Activated naive CD8-positive, alpha-beta T cell treated with anti-CD3 and anti-CD28 coated beads for 36 hours (primary cell): ENCODE results near the gene PTPRK. TPM values are rescaled to one million over a fixed set of nuclear protein-coding genes. Genes with fewer than 3 reads are reported as not detected.

Experiments
- DNase-seq: peaks from one replicate; pipeline ENCODE4 v3.0.0; 2021
- H3K27ac Mint-ChIP-seq: one replicate; pipeline ENCODE4 v1.8.0; 2022; ENCODE audit warnings: mild to moderate bottlenecking, moderate library complexity, mixed read lengths
- H3K27me3 Mint-ChIP-seq: one replicate; pipeline ENCODE4 v1.8.0; 2022; ENCODE audit warnings: mild to moderate bottlenecking, mixed read lengths
- H3K36me3 Mint-ChIP-seq: one replicate; pipeline ENCODE4 v1.8.0; 2021; ENCODE audit warnings: mild to moderate bottlenecking, mixed read lengths
- H3K4me1 Mint-ChIP-seq: one replicate; pipeline ENCODE4 v1.8.0; 2021; ENCODE audit warnings: mixed read lengths
- H3K4me3 Mint-ChIP-seq: one replicate; pipeline ENCODE4 v1.8.0; 2022; ENCODE audit warnings: mild to moderate bottlenecking, moderate library complexity, mixed read lengths
- H3K9me3 Mint-ChIP-seq: one replicate; pipeline ENCODE4 v1.8.0; 2022; ENCODE audit warnings: mixed read lengths
- total RNA-seq, 2 experiments: library from RNA; stranded (reverse); gene quantifications; one replicate each; pipeline ENCODE4 v1.2.3, GENCODE V29; 2021

PTPRK gene
- total RNA-seq, 2 experiments from 2014 or later = 13.4 to 18.0 TPM

GRCh38 chr6:128417698-128418097 is 102.7 kb downstream of the PTPRK start:
- no peak for DNase-seq
- Mint-ChIP-seq H3K36me3 (peaks cover 12% of the 10 kb centered on the region), H3K4me1 (no peaks in the 10 kb centered on the region), H3K27me3 (no peaks in the 10 kb centered on the region), H3K4me3 (no peak overlapping the region), H3K9me3 (peaks cover 12% of the 10 kb centered on the region), H3K27ac (no peak overlapping the region)

GRCh38 chr6:128415387-128415786 is 105.0 kb downstream of the PTPRK start:
- H3K27ac Mint-ChIP-seq = no peak overlapping the region
- H3K9me3 Mint-ChIP-seq = peaks cover 12% of the 10 kb centered on the region
- peaks cover 15% of the 10 kb centered on the region for H3K36me3 Mint-ChIP-seq
- no peak for DNase-seq
- no peaks in the 10 kb centered on the region for H3K4me1 Mint-ChIP-seq
- no peak overlapping the region for H3K4me3 Mint-ChIP-seq
- no peaks in the 10 kb centered on the region for H3K27me3 Mint-ChIP-seq

GRCh38 chr6:128414943-128415342 is 105.5 kb downstream of the PTPRK start:
- no peak for DNase-seq
- H3K27me3 Mint-ChIP-seq = no peaks in the 10 kb centered on the region
- H3K9me3 Mint-ChIP-seq = peaks cover 12% of the 10 kb centered on the region
- H3K4me1 Mint-ChIP-seq = no peaks in the 10 kb centered on the region
- H3K27ac Mint-ChIP-seq = no peak overlapping the region
- no peak overlapping the region for H3K4me3 Mint-ChIP-seq
- H3K36me3 Mint-ChIP-seq = peaks cover 15% of the 10 kb centered on the region

- Mint-ChIP-seq H3K27me3 (no peaks in the 10 kb centered on the region), H3K36me3 (peaks cover 11% of the 10 kb centered on the region), H3K27ac (no peak overlapping the region), H3K4me3 (no peak overlapping the region), H3K9me3 (peaks cover 4% of the 10 kb centered on the region), H3K4me1 (no peaks in the 10 kb centered on the region)
- no peak for DNase-seq
Observed at GRCh38 chr6:128413291-128413690, 107.1 kb downstream of the PTPRK start.

- Mint-ChIP-seq H3K9me3 (peaks cover 4% of the 10 kb centered on the region), H3K4me1 (no peaks in the 10 kb centered on the region), H3K4me3 (no peak overlapping the region), H3K27ac (no peak overlapping the region), H3K27me3 (no peaks in the 10 kb centered on the region), H3K36me3 (peaks cover 10% of the 10 kb centered on the region)
- no peak for DNase-seq
Observed at GRCh38 chr6:128412680-128413079, 107.7 kb downstream of the PTPRK start.

GRCh38 chr6:128410584-128410983 is 109.8 kb downstream of the PTPRK start:
- Mint-ChIP-seq H3K4me3 (no peak overlapping the region), H3K36me3 (peaks cover 10% of the 10 kb centered on the region), H3K27ac (no peak overlapping the region), H3K4me1 (no peaks in the 10 kb centered on the region), H3K9me3 (no peaks in the 10 kb centered on the region), H3K27me3 (no peaks in the 10 kb centered on the region)
- no peak for DNase-seq

GRCh38 chr6:128409003-128409402 is 111.4 kb downstream of the PTPRK start:
- Mint-ChIP-seq H3K9me3 (no peaks in the 10 kb centered on the region), H3K27me3 (no peaks in the 10 kb centered on the region), H3K4me3 (no peak overlapping the region), H3K36me3 (peaks cover 10% of the 10 kb centered on the region), H3K4me1 (peaks cover 6% of the 10 kb centered on the region), H3K27ac (no peak overlapping the region)
- no peak for DNase-seq

- Mint-ChIP-seq H3K4me3 (no peak overlapping the region), H3K27ac (no peak overlapping the region), H3K4me1 (peaks cover 8% of the 10 kb centered on the region), H3K27me3 (no peaks in the 10 kb centered on the region), H3K36me3 (peaks cover 8% of the 10 kb centered on the region), H3K9me3 (no peaks in the 10 kb centered on the region)
- DNase-seq = no peak
Observed at GRCh38 chr6:128406453-128406852, 113.9 kb downstream of the PTPRK start.

GRCh38 chr6:128403618-128404444 is 116.6 kb downstream of the PTPRK start:
- Mint-ChIP-seq H3K36me3 (peaks cover 7% of the 10 kb centered on the region), H3K4me3 (no peak overlapping the region), H3K9me3 (no peaks in the 10 kb centered on the region), H3K4me1 (peaks cover 8% of the 10 kb centered on the region), H3K27ac (no peak overlapping the region), H3K27me3 (no peaks in the 10 kb centered on the region)
- peak; percentile 1 for DNase-seq

GRCh38 chr6:128400875-128401274 is 119.5 kb downstream of the PTPRK start:
- H3K4me3 Mint-ChIP-seq = no peak overlapping the region
- H3K36me3 Mint-ChIP-seq = peaks cover 6% of the 10 kb centered on the region
- H3K4me1 Mint-ChIP-seq = peaks cover 8% of the 10 kb centered on the region
- DNase-seq = no peak
- no peaks in the 10 kb centered on the region for H3K27me3 Mint-ChIP-seq
- H3K9me3 Mint-ChIP-seq = no peaks in the 10 kb centered on the region
- H3K27ac Mint-ChIP-seq = no peak overlapping the region

- no peaks in the 10 kb centered on the region for H3K27me3 Mint-ChIP-seq
- H3K36me3 Mint-ChIP-seq = peaks cover 9% of the 10 kb centered on the region
- no peak for DNase-seq
- no peak overlapping the region for H3K4me3 Mint-ChIP-seq
- no peaks in the 10 kb centered on the region for H3K9me3 Mint-ChIP-seq
- no peak overlapping the region for H3K27ac Mint-ChIP-seq
- peaks cover 3% of the 10 kb centered on the region for H3K4me1 Mint-ChIP-seq
Observed at GRCh38 chr6:128397996-128398395, 122.4 kb downstream of the PTPRK start.

GRCh38 chr6:128395596-128395995 is 124.8 kb downstream of the PTPRK start:
- Mint-ChIP-seq H3K27ac (no peak overlapping the region), H3K27me3 (no peaks in the 10 kb centered on the region), H3K9me3 (no peaks in the 10 kb centered on the region), H3K36me3 (peaks cover 9% of the 10 kb centered on the region), H3K4me1 (peaks cover 3% of the 10 kb centered on the region), H3K4me3 (no peak overlapping the region)
- no peak for DNase-seq

GRCh38 chr6:128395188-128395587 is 125.2 kb downstream of the PTPRK start:
- Mint-ChIP-seq H3K9me3 (no peaks in the 10 kb centered on the region), H3K36me3 (peaks cover 9% of the 10 kb centered on the region), H3K4me3 (no peak overlapping the region), H3K4me1 (peaks cover 3% of the 10 kb centered on the region), H3K27me3 (no peaks in the 10 kb centered on the region), H3K27ac (no peak overlapping the region)
- DNase-seq = no peak

GRCh38 chr6:128394167-128394566 is 126.2 kb downstream of the PTPRK start:
- Mint-ChIP-seq H3K27me3 (no peaks in the 10 kb centered on the region), H3K27ac (no peak overlapping the region), H3K36me3 (peaks cover 8% of the 10 kb centered on the region), H3K9me3 (no peaks in the 10 kb centered on the region), H3K4me1 (peaks cover 3% of the 10 kb centered on the region), H3K4me3 (no peak overlapping the region)
- no peak for DNase-seq

GRCh38 chr6:128389820-128390534 is 130.4 kb downstream of the PTPRK start:
- no peak for DNase-seq
- H3K27me3 Mint-ChIP-seq = no peaks in the 10 kb centered on the region
- H3K4me3 Mint-ChIP-seq = no peak overlapping the region
- no peaks in the 10 kb centered on the region for H3K9me3 Mint-ChIP-seq
- no peak overlapping the region for H3K27ac Mint-ChIP-seq
- H3K36me3 Mint-ChIP-seq = no peaks in the 10 kb centered on the region
- H3K4me1 Mint-ChIP-seq = no peaks in the 10 kb centered on the region

GRCh38 chr6:128388380-128388779 is 132.0 kb downstream of the PTPRK start:
- H3K27ac Mint-ChIP-seq = no peak overlapping the region
- H3K27me3 Mint-ChIP-seq = no peaks in the 10 kb centered on the region
- H3K36me3 Mint-ChIP-seq = no peaks in the 10 kb centered on the region
- no peaks in the 10 kb centered on the region for H3K9me3 Mint-ChIP-seq
- no peaks in the 10 kb centered on the region for H3K4me1 Mint-ChIP-seq
- no peak overlapping the region for H3K4me3 Mint-ChIP-seq
- no peak for DNase-seq
